ENCODE data around the gene SPATA19.

GRCh38 chr11:133844217-133844616 is 1.1 kb downstream of the SPATA19 start:
- TF ChIP-seq CTCF (IDR thresholded peaks at IDR 0.05): no peak
- no peak for TF ChIP-seq REST (IDR thresholded peaks at IDR 0.05; ENCODE audit: insufficient read depth in 1 of 2, low read depth in 2 of 2, low read length in 1 of 2)
